Activated naive CD4-positive, alpha-beta T cell treated with anti-CD3 and anti-CD28 coated beads for 36 hours (primary cell): ENCODE results near the gene PSMB5. TPM values are rescaled to one million over a fixed set of nuclear protein-coding genes. Genes with fewer than 3 reads are reported as not detected.
A peak's percentile ranks its signal among the peaks of the same experiment; 100 is the strongest.
"Not testable (repeated sequence)": the region's sequence is repeated elsewhere in the genome, so short reads cannot be mapped to it uniquely, and the experiment has no call there.

Source experiments
- CTCF ChIA-PET: fragments of 350-600 bp; sonication (Branson Sonifier 250); formaldehyde crosslinking; loops from one replicate; lab custom pipeline; 2021; ENCODE audit warnings: antibody characterized with exemption; lab: Charles Lee
- DNase-seq: peaks from one replicate; pipeline ENCODE4 v3.0.0-alpha.2; 2020
- H3K27ac Mint-ChIP-seq: one replicate; pipeline ENCODE4 v1.8.0; 2021; ENCODE audit warnings: mild to moderate bottlenecking, mixed read lengths
- H3K27me3 Mint-ChIP-seq: one replicate; pipeline ENCODE4 v1.8.0; 2021; ENCODE audit warnings: low read depth, mixed read lengths
- H3K36me3 Mint-ChIP-seq: one replicate; pipeline ENCODE4 v1.8.0; 2021; ENCODE audit warnings: low read depth, mixed read lengths
- H3K4me1 Mint-ChIP-seq: one replicate; pipeline ENCODE4 v1.8.0; 2021; ENCODE audit warnings: low read depth, mixed read lengths
- H3K4me3 Mint-ChIP-seq: one replicate; pipeline ENCODE4 v1.8.0; 2021; ENCODE audit warnings: mild to moderate bottlenecking, moderate library complexity, mixed read lengths
- H3K9me3 Mint-ChIP-seq: one replicate; pipeline ENCODE4 v1.8.0; 2021; ENCODE audit warnings: mixed read lengths
- intact Hi-C: fragments of 100-400 bp; cut with micrococcal nuclease; formaldehyde crosslinking; loops from one replicate; pipeline ENCODE4 v1.15.1; 2023
- total RNA-seq, 2 experiments: library from RNA; stranded (reverse); gene quantifications; one replicate each; pipeline ENCODE4 v1.2.3, GENCODE V29; 2021

Gene PSMB5
- total RNA-seq, 2 experiments from 2014 or later = 120 to 125 TPM

DNA sequence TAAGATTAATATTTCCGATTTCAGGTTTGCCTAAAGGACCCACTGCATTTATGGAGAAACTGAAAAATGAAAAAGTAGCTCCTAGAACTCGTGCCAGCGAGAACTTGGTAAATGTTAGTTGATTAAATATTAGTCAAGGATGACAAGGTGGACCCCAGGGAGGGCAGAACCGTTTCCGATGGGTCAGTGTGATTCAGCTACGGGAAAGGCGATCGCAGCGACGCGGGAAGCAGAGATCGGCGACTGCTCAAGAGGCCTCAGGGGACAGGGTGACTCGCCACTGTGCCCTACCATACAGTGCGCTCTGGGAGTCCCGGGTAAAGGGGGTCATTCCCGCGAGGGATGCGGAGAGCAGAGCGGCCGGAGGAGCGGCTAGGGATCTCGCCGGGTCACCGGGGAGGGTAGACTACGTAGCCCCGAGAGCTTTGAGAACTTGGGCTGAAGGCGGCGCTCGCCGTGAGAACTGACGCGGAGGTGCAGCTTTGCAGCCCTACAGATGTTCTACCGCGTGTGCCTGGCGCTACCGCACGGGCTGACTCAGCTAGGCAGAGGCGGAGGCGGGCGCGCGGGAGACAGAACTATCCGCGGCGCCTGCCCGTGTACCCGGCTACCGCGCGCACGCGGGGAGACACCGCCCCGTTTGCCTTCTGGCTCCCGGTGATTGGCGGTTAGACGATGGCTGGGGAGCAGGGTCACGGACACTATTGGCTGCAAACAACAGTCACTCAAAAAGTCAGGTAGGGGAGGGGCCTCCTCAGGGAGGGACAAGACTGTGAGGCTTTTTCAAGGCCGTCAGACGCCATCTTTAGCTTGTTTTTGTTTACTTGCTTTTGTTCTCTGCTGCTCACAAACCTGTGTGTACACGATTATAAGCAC is 27.9 kb downstream of the PSMB5 start:
- Mint-ChIP-seq H3K27me3 (no peaks in the 10 kb centered on the region), H3K4me1 (peaks cover 36% of the 10 kb centered on the region), H3K36me3 (peaks cover 4% of the 10 kb centered on the region), H3K4me3 (peak overlapping the region; percentile 96), H3K9me3 (no peaks in the 10 kb centered on the region), H3K27ac (peak overlapping the region; percentile 98)
- intact Hi-C loops = loop anchor here (1.0 to 10.0 kb wide), 13 partner anchors 19 to 1739 kb away; partner anchors contain the start of genes ACIN1, AJUBA, C14orf119 and CDH24
- CTCF ChIA-PET = interaction anchor here (0.5 to 4.0 kb wide), 34 partner anchors 10 to 423 kb away, joined by 3 to 41 read pairs (median 4); partner anchors contain the start of genes AJUBA, CDH24, HAUS4 and LRP10
- peak; percentile 99 for DNase-seq

DNA sequence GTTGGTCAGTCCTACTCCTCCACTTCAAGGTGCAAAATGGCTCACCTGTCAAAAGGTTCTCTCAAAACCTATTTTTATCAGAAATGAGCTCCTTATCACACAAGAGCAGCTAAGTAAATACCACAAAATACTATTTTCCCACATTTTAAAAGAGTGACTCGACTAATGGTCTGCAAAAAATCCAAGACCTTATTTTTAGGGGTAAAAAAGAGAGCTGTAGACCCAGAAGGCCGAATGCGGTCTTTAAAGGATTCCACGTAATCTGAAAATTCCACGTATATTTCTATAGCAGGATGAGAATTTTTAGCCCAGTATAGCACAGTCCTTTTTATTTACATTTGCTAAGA is 28.5 kb downstream of the PSMB5 start:
- Mint-ChIP-seq H3K4me1 (peaks cover 36% of the 10 kb centered on the region), H3K36me3 (peaks cover 4% of the 10 kb centered on the region), H3K27ac (peak overlapping the region; percentile 98), H3K27me3 (no peaks in the 10 kb centered on the region), H3K4me3 (peak overlapping the region; percentile 96), H3K9me3 (no peaks in the 10 kb centered on the region)
- intact Hi-C loops = loop anchor here (2.0 to 10.0 kb wide), 4 partner anchors 49 to 1739 kb away; partner anchors contain the start of genes DCAF11, HAUS4, HNRNPC and NRL
- no peak for DNase-seq
- CTCF ChIA-PET = interaction anchor here (0.6 to 4.0 kb wide), 25 partner anchors 11 to 422 kb away, joined by 3 to 41 read pairs (median 4); partner anchors contain the start of genes AJUBA, CDH24, LRP10 and PRMT5

- peak overlapping the region; percentile 98 for H3K27ac Mint-ChIP-seq
Observed at GRCh38 chr14:23005451-23006187, 29.1 kb downstream of the PSMB5 start.

DNA sequence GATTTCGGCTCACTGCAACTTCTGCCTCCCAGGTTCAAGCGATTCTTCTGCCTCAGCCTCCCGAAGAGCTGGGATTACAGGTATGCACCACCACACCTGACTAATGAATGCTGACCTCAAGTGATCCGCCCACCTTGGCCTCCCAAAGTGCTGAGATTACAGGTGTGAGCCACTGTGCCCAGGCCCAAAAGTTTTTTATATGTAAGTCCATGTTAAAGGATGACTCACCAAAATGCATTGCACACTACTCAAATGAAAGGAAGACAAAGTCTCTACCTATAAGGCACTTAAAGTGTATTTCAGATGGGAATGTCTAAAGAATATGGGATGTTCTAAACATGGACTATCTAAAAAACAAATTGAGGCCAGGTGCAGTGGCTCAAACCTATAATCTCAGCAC is 30.4 kb downstream of the PSMB5 start:
- not testable (repeated sequence) for H3K4me3 Mint-ChIP-seq, H3K9me3 Mint-ChIP-seq, H3K27ac Mint-ChIP-seq, DNase-seq, H3K27me3 Mint-ChIP-seq, H3K36me3 Mint-ChIP-seq
- H3K4me1 Mint-ChIP-seq = peaks cover 34% of the 10 kb centered on the region
- intact Hi-C loops = loop anchor here (10.0 kb wide), 1 partner anchor 1111 kb away; the partner anchor contains the start of genes DCAF11 and NRL
- CTCF ChIA-PET = interaction anchor here (0.7 to 1.5 kb wide), 2 partner anchors 9 to 51 kb away, joined by 3 to 6 read pairs; no protein-coding TSS in a partner anchor

More at GRCh38 chr14:23005451-23006187, 29.1 kb downstream of the PSMB5 start:
- H3K27me3 Mint-ChIP-seq = no peaks in the 10 kb centered on the region
- no peak for DNase-seq
- CTCF ChIA-PET = interaction anchor here (0.6 to 4.0 kb wide), 20 partner anchors 11 to 289 kb away, joined by 3 to 41 read pairs (median 5); partner anchors contain the start of genes AJUBA, CDH24 and PRMT5
- peaks cover 4% of the 10 kb centered on the region for H3K36me3 Mint-ChIP-seq
- peak overlapping the region; percentile 96 for H3K4me3 Mint-ChIP-seq
- peaks cover 36% of the 10 kb centered on the region for H3K4me1 Mint-ChIP-seq
- intact Hi-C loops = loop anchor here (2.0 to 10.0 kb wide), 4 partner anchors 49 to 1738 kb away; partner anchors contain the start of genes DCAF11, HAUS4, HNRNPC and NRL
- no peaks in the 10 kb centered on the region for H3K9me3 Mint-ChIP-seq

- no peak for DNase-seq
- Mint-ChIP-seq H3K27ac (no peak overlapping the region), H3K27me3 (no peaks in the 10 kb centered on the region), H3K4me3 (no peak overlapping the region), H3K36me3 (peaks cover 4% of the 10 kb centered on the region), H3K9me3 (no peaks in the 10 kb centered on the region), H3K4me1 (peaks cover 18% of the 10 kb centered on the region)
- CTCF ChIA-PET = interaction anchor here (0.6 to 3.1 kb wide), 5 partner anchors 16 to 66 kb away, joined by 3 to 9 read pairs (median 3); no protein-coding TSS in a partner anchor
- intact Hi-C loops = loop anchor here (10.0 kb wide), 1 partner anchor 1112 kb away; the partner anchor contains the start of genes DCAF11 and NRL
Observed at GRCh38 chr14:23002592-23002991, 32.1 kb downstream of the PSMB5 start.

DNA sequence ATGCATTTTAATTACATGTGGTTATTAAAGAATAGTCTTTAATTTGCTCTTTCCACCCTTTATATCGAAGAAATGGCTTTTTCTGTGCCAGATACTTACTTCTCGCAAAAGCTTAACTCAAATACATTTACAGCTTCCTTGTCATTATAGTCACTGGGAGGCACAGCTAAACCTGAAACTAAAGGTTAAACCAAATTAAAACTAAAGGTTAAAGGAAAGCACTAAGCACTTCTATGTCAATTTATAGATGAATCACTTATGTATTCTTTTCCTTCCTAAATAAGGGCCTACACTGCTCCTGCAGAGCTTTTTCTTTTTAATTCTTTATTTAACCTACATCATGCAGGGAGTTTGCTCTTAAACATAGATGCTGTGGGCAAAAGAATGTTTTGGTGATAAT is 33.8 kb downstream of the PSMB5 start:
- Mint-ChIP-seq H3K9me3 (no peaks in the 10 kb centered on the region), H3K27me3 (no peaks in the 10 kb centered on the region), H3K36me3 (no peaks in the 10 kb centered on the region), H3K27ac (no peak overlapping the region), H3K4me3 (no peak overlapping the region), H3K4me1 (peaks cover 7% of the 10 kb centered on the region)
- no peak for DNase-seq
- intact Hi-C loops = loop anchor here (10.0 kb wide), 1 partner anchor 1114 kb away; the partner anchor contains the start of genes DCAF11 and NRL
- CTCF ChIA-PET = interaction anchor here (0.9 to 3.1 kb wide), 8 partner anchors 8 to 75 kb away, joined by 3 to 18 read pairs (median 5); partner anchors contain the start of gene AJUBA

- Mint-ChIP-seq H3K4me1 (no peaks in the 10 kb centered on the region), H3K4me3 (no peak overlapping the region), H3K27me3 (no peaks in the 10 kb centered on the region), H3K27ac (no peak overlapping the region), H3K9me3 (no peaks in the 10 kb centered on the region), H3K36me3 (no peaks in the 10 kb centered on the region)
- intact Hi-C loops = no loop called here
- CTCF ChIA-PET = interaction anchor here (7.2 kb wide), 1 partner anchor 13 kb away, joined by 79 read pairs; no protein-coding TSS in a partner anchor
- no peak for DNase-seq
Observed at GRCh38 chr14:22998329-22999012, 36.2 kb downstream of the PSMB5 start.

- H3K4me1 Mint-ChIP-seq = no peaks in the 10 kb centered on the region
- CTCF ChIA-PET = interaction anchor here (7.2 to 18.5 kb wide), 2 partner anchors 12 to 58 kb away, joined by 79 to 713 read pairs; partner anchors contain the start of gene CDH24
- DNase-seq = no peak
- H3K36me3 Mint-ChIP-seq = no peaks in the 10 kb centered on the region
- H3K4me3 Mint-ChIP-seq = no peak overlapping the region
- no peak overlapping the region for H3K27ac Mint-ChIP-seq
- intact Hi-C loops = no loop called here
- H3K27me3 Mint-ChIP-seq = no peaks in the 10 kb centered on the region
- no peaks in the 10 kb centered on the region for H3K9me3 Mint-ChIP-seq
Observed at GRCh38 chr14:22997676-22998323, 36.9 kb downstream of the PSMB5 start.

DNA sequence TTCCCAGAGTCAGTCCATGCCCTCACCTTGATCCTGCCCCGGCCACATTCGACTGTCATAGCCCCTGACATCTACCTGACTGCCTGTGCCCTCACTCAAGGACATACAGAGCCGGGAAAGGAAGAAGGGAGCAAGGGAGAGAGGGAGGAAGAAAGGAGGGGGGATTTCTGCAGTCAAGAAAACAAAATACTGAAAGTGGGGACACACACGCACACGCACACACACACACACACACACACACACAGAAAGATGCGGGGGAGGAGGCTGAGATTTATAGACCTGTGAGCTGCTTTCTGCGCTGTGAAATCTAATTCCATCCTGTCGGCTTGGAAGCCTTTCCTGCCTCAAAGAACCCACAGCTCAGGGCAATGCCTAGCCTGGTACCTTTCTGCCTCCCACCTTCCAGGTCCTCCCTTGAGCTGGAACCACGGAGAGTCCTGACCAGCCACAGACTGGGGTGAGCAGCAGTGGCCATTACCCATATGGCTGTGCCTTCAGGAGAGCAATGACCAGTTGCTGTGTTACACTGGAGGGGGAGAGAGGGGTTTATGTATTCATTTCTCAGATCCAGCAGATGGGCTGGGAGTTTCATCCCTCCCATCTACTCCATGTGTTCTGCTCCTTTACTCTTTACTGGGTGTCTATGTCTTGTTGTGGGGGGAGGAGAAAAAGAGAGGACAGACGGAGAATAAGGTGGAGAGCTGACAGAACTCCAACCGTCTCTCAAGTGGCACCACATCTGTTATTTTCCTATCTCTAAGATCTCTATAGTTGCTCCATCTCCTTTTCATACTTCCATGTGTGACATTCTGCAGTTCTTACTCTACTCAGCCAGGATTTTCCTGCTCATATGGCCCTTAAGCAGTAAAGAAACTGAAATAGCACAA is 37.7 kb downstream of the PSMB5 start:
- DNase-seq = no peak
- Mint-ChIP-seq H3K27me3 (no peaks in the 10 kb centered on the region), H3K4me1 (no peaks in the 10 kb centered on the region), H3K36me3 (no peaks in the 10 kb centered on the region), H3K27ac (no peak overlapping the region), H3K9me3 (no peaks in the 10 kb centered on the region), H3K4me3 (no peak overlapping the region)
- intact Hi-C loops = no loop called here
- CTCF ChIA-PET = interaction anchor here (0.9 to 18.5 kb wide), 8 partner anchors 10 to 71 kb away, joined by 3 to 713 read pairs (median 16); partner anchors contain the start of genes AJUBA and CDH24
